BLaER1 (cell line): Measurements from ENCODE around the gene SPOCK1.

Experiments
- H3K27ac ChIP-seq: shearing (Covaris generic); formaldehyde crosslinking; 2 replicates; pipeline ENCODE4 v1.8.1; 2022
- H3K27me3 ChIP-seq: shearing (Covaris generic); formaldehyde crosslinking; 2 replicates; pipeline ENCODE4 v1.8.1; 2022
- H3K36me3 ChIP-seq: shearing (Covaris generic); formaldehyde crosslinking; 2 replicates; pipeline ENCODE4 v1.8.1; 2022
- H3K4me1 ChIP-seq: shearing (Covaris generic); formaldehyde crosslinking; 2 replicates; pipeline ENCODE4 v1.8.1; 2022
- H3K4me2 ChIP-seq: shearing (Covaris generic); formaldehyde crosslinking; 2 replicates; pipeline ENCODE4 v1.8.1; 2022
- H3K4me3 ChIP-seq: shearing (Covaris generic); formaldehyde crosslinking; 2 replicates; pipeline ENCODE4 v1.8.1; 2022
- H3K9ac ChIP-seq: shearing (Covaris generic); formaldehyde crosslinking; 2 replicates; pipeline ENCODE4 v1.8.1; 2022
- H3K9me3 ChIP-seq: shearing (Covaris generic); formaldehyde crosslinking; 2 replicates; pipeline ENCODE4 v1.8.1; 2022
- H4K20me1 ChIP-seq: shearing (Covaris generic); formaldehyde crosslinking; 2 replicates; pipeline ENCODE4 v1.8.1; 2022
- Cebpa-rat ChIP-seq: shearing (Covaris generic); IDR thresholded peaks from 2 replicates; pipeline ENCODE4 v1.8.1; 2022

SPOCK1 gene

DNA sequence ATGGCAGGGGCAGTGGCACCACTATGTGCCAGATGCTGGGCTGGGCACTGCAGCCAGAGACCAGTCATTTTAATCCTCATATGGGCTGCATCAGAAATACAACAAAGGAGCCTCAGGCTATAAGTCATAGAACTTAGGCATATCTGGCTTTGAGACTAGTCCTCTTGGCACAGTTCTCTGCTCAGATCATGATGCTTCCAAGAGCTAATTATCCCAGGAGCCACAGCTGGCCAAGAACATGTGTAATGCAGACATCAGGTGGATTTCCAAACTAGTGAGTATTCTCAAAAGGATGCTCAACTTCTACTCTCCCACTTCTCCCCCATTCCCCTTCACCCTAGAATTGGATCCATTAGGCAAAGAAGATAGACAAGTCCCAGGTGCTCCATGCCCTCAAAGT is 571.6 kb downstream of the SPOCK1 start:
- no peak for TF ChIP-seq Cebpa-rat
- H3K36me3 ChIP-seq = no peaks in the 10 kb centered on the region
- H3K27me3 ChIP-seq = no peaks in the 10 kb centered on the region
- H3K4me3 ChIP-seq = no peak overlapping the region
- H3K9ac ChIP-seq = no peak overlapping the region
- no peaks in the 10 kb centered on the region for H3K4me1 ChIP-seq
- no peak overlapping the region for H3K4me2 ChIP-seq
- no peak overlapping the region for H3K27ac ChIP-seq
- no peaks in the 10 kb centered on the region for H4K20me1 ChIP-seq
- no peaks in the 10 kb centered on the region for H3K9me3 ChIP-seq

DNA sequence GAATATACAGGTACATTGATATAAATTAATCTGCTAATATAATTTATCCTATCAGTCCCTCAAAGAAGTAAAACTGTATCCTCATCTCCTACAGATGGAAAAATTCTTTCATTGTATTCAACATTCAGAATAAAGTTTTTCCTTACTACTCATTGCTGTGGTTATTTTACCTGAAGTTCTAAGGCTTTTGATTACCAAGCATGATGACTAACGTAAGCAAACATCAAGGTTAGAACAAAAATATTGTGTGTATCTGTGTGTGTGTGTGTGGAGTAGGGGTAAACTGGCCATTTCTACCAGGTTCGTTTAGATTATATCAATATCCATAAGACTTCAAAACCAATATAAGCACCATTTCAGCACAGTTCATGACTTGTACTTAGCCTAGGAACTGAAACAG is 573.1 kb downstream of the SPOCK1 start:
- no peak for TF ChIP-seq Cebpa-rat
- H3K4me2 ChIP-seq = no peak overlapping the region
- no peak overlapping the region for H3K9ac ChIP-seq
- H3K36me3 ChIP-seq = no peaks in the 10 kb centered on the region
- H3K27me3 ChIP-seq = no peaks in the 10 kb centered on the region
- no peak overlapping the region for H3K27ac ChIP-seq
- no peak overlapping the region for H3K4me3 ChIP-seq
- H3K9me3 ChIP-seq = no peaks in the 10 kb centered on the region
- no peaks in the 10 kb centered on the region for H3K4me1 ChIP-seq
- H4K20me1 ChIP-seq = no peaks in the 10 kb centered on the region
